PFSK-1 (cell line): ENCODE data around the gene MAFG.

Experiments
- FOXP2 ChIP-seq: optimal IDR thresholded peaks from 2 replicates; pipeline ENCODE3; 2011; ENCODE audit warnings: borderline replicate concordance, control low read depth, inconsistent platforms; ENCODE audit not compliant: insufficient read depth; ENCODE audit errors: extremely low read length, extremely low read depth
- POLR2AphosphoS5 ChIP-seq: IDR thresholded peaks from 2 replicates; pipeline ENCODE4 v1.6.1; 2012; ENCODE audit warnings: low read depth, mild to moderate bottlenecking, control low read depth, low read length, moderate library complexity
- SIN3A ChIP-seq: IDR thresholded peaks from 2 replicates; pipeline ENCODE4 v1.6.1; 2012; ENCODE audit warnings: mild to moderate bottlenecking, low read length, moderate library complexity, borderline replicate concordance; ENCODE audit not compliant: insufficient read depth
- TAF1 ChIP-seq: IDR thresholded peaks from 2 replicates; pipeline ENCODE4 v1.6.1; 2012; ENCODE audit warnings: low read length, control low read depth, borderline replicate concordance; ENCODE audit not compliant: insufficient read depth
- TF ChIP-seq, protein P1 (sequence below), 2 experiments: IDR thresholded peaks; 2 replicates each; pipeline versions ENCODE4 v1.6.1 to v1.8.0; 2011 to 2012; ENCODE audit warnings: low read depth in 2 of 2, low read length in 2 of 2, control low read depth in 1 of 2, inconsistent platforms in 1 of 2, mild to moderate bottlenecking in 1 of 2, moderate library complexity in 1 of 2; ENCODE audit not compliant: insufficient read depth in 1 of 2

DNA sequence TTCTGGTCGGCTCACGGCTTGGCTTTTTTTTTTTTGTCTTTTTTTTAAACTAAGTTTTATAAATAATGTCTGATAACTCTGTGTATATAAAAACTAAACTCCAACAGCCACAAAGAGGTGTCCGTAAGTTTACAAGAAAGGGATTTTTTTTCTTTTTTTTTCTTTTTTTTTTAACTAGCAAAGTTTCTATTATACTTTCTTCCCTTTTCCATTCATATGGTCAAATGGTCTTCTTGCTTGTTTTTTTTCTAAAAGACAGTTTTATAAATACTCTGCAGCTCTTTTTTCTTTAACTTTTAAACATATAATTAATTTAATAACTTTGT, 6.0 kb downstream of the MAFG start:
- TF ChIP-seq POLR2AphosphoS5 (no peak), SIN3A (no peak), TAF1 (no peak), FOXP2 (no peak)
- TF ChIP-seq, protein P1, sequence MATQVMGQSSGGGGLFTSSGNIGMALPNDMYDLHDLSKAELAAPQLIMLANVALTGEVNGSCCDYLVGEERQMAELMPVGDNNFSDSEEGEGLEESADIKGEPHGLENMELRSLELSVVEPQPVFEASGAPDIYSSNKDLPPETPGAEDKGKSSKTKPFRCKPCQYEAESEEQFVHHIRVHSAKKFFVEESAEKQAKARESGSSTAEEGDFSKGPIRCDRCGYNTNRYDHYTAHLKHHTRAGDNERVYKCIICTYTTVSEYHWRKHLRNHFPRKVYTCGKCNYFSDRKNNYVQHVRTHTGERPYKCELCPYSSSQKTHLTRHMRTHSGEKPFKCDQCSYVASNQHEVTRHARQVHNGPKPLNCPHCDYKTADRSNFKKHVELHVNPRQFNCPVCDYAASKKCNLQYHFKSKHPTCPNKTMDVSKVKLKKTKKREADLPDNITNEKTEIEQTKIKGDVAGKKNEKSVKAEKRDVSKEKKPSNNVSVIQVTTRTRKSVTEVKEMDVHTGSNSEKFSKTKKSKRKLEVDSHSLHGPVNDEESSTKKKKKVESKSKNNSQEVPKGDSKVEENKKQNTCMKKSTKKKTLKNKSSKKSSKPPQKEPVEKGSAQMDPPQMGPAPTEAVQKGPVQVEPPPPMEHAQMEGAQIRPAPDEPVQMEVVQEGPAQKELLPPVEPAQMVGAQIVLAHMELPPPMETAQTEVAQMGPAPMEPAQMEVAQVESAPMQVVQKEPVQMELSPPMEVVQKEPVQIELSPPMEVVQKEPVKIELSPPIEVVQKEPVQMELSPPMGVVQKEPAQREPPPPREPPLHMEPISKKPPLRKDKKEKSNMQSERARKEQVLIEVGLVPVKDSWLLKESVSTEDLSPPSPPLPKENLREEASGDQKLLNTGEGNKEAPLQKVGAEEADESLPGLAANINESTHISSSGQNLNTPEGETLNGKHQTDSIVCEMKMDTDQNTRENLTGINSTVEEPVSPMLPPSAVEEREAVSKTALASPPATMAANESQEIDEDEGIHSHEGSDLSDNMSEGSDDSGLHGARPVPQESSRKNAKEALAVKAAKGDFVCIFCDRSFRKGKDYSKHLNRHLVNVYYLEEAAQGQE (IDR thresholded peaks at IDR 0.05; ENCODE audit: insufficient read depth in 1 of 2, low read depth in 2 of 2, low read length in 2 of 2): no peak
